HuH-7.5 (cell line): ENCODE results near the gene TENM4.
"Not testable (repeated sequence)": the region's sequence is repeated elsewhere in the genome, so short reads cannot be mapped to it uniquely, and the experiment has no call there.

Experiments used
- DNase-seq: peaks from one replicate; pipeline ENCODE4 v3.0.0; 2011; ENCODE audit warnings: low spot score

The TENM4 gene

GRCh38 chr11:79208126-79208525 is 232.7 kb downstream of the TENM4 start:
- no peak for DNase-seq

DNA sequence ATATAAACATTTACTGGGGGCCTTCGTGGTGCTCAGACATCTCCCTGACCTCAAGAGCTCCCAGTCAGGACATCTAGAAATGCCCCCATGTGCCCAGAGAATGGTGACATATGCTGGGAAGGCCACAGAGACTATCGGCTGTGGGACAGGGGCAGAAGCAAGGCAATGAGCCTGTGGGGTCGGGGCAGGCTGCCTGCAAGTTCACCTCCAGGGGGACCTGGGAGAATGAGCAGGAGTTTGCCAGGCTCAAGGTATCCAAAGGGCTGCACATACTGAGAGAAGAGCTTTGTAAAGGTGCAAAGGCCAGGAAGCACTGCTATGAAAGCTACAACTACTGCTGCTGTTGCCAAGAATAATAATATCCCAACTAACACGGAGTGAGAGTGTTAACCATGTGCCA is 233.9 kb downstream of the TENM4 start:
- DNase-seq, result no peak

DNA sequence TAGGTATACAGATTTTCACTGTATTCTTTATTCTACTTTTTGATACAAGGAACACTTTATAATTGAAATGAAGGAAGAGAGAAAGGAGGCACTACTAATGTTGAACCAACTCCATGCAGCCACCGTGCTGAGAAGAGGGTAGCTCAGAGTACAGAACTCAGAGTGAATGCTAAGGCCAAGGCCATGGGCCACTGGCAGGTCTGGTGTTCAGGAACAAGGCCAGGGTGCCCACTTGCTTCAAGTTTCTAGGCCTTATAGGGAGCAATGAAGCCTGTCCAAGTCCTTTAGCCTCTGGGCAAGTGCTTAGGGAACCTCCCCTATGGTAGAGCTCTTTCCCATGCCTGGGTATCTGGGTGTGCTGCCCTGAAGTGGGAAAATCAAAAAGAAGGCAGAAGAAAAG is 235.0 kb downstream of the TENM4 start:
- DNase-seq, result no peak

GRCh38 chr11:79201677-79202347 is 239.0 kb downstream of the TENM4 start:
- DNase-seq, result no peak

DNA sequence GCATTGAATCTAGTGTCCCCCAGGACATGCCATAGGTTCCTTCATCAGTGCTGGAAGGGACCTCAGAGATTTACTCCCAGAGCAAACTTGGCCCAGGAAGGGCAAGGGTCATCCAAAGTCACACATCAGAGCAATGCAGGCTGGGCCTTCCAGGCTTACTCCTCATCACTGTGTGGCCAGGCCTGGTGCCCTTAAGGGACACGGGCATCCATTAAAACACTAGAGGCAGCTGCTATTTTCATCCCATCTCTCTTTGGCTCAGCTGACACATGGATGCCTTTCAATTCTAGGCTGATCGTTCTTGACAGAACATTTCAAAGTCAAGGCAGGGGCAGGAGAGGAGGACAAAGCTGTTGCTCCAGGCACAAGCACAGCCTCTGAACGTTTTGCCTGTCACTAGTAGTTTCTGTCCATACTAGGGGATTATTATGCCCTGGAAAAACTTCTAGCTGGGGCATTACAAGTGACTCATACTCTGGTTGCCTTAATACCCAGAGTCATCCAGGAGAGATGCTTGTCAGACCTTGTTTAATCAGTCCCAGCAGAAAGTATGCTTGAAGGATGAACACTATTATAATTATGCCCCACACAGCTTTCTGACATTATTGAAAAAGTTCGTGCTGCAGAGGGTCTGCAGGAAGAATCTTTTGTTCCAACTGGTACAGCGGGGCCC is 240.3 kb downstream of the TENM4 start:
- DNase-seq, result no peak

DNA sequence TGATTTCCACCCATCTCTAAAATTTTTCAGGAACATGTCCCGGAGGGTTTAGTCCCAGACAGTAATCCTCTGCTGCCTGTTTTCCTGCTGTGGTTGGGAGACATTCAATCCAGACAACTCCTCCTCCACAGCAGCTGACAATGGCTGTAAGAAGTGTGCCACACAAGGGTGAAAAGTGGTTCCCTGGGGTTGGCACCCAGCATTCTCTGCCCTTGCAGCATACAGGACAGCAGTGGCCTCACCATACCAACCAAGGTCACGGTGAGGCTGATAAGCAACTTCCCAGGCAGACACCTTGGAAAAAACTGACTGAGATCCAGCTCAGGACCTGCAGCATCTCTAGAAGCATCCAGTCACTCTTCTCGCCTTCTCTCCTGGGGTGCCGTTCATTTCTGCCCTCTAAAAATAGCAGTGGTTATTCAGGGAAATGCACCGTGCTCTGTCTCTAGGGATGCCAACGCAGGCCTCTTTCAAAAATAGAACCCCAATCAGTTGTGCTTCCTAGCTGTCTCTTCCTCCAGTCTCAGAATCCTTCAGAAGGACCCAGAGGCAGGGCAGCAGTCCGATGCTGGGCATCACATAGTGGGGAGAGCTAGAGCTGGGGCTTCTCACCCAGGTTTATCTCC is 241.0 kb downstream of the TENM4 start:
- DNase-seq, result no peak

GRCh38 chr11:79198898-79199250 is 242.0 kb downstream of the TENM4 start:
- DNase-seq, result no peak

DNA sequence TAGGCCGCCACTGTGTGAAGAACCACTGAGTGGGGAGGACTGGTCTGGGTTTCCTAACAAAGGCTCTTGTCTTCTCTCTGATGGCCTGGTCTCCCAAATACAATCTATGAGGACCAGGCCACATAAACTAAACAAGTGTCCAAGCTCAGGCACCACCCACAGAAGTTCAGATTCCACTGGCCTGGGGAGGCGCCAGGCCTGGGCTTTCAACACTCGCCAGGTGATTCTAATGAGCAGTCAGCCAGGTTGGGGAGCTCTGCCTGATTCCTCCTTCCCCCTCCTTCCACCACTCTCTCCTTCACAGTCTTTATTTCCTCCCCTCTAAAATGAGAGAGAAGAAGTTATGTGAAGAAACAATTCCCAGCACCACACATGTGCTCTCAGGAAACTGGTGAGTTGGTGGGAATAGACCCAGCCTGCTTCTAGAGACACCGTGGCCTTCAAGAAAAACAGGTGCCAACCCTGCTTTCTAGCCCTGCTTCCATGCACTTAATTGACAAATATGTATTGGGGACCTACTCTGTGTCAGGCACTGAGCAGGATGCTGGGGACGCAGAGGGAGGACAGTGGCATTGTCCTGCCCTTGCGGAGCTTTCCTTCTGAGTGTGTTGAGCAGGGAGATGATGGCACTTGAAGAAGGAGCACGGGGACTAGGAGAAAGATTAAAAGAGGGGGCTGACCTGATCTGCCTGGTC is 242.5 kb downstream of the TENM4 start:
- no peak for DNase-seq

DNA sequence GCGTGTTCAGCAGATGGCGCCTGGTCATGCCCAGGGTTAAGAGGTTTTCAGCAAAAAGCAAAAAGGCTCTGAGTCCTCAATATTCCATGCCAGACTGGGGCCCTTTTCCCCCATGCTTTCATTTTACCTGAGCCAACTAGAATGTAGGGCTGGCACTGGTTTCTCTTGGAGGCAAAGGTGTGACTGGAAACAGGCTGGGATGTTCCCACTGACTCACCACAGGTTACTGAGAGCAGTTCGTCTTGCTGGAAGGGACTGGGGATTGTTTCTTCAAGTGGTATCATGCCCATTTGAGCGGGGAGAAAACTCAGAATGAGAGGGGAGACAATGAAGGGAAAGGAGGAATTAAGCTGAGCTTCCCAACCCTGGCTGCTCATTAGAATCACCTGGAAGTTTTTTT is 243.9 kb downstream of the TENM4 start:
- DNase-seq, result no peak

DNA sequence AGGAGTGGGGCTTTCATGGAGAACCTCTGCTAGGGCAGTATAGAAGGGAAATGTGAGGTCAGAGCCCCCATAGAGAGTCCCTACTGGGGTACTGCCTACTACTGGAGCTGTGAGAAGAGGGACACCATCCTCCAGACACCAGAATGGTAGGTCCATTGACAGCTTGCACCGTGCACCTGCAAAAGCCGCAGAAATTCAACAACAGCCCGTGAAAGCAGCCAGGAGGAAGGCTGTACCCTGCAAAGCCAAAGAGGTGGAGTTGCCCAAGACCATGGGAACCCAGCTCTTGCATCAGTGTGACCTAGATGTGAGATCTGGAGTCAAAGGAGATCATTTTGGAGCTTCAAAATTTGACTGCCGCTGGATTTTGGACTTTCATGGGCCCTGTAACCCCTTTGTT is 245.6 kb downstream of the TENM4 start:
- DNase-seq, result no peak

- DNase-seq, result no peak
These were observed 247.0 kb downstream of the TENM4 start for GRCh38 chr11:79193663-79194310.

DNA sequence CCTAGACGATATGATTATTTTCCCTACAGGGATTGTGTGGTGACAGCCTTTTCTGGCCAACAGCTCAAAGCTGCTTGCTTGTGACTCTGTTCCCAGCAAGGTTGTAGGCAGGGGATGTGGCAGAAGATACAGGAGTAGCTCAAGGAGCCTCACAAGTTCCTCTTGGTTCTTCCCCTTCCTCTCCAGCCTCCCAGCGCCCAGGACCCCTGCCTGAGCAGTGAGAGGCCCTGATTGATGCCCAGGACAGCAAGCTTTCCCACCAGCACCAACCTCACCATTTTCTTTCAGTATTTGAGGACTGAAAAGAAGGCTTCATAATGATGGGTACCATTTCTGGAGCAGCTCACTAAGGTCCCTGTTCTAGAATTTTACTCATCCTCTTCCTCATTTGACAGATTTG is 248.0 kb downstream of the TENM4 start:
- no peak for DNase-seq

- not testable (repeated sequence) for DNase-seq
These were observed 249.1 kb downstream of the TENM4 start for GRCh38 chr11:79191716-79192115.

DNA sequence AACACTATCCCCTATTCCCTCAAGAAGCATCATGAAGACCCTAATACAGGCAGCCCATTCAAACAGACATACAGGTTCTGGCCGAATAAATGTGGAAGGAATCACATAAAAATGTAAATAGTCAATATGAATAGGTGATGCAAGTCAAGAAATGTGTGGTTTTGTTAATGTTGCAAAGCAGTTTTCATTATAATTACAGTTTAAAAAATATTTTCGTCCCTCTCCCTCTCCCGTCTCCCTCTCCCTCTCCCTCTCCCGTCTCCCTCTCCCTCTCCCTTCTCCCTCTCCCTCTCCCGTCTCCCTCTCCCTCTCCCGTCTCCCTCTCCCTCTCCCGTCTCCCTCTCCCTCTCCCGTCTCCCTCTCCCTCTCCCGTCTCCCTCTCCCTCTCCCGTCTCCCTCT is 250.3 kb downstream of the TENM4 start:
- not testable (repeated sequence) for DNase-seq

DNA sequence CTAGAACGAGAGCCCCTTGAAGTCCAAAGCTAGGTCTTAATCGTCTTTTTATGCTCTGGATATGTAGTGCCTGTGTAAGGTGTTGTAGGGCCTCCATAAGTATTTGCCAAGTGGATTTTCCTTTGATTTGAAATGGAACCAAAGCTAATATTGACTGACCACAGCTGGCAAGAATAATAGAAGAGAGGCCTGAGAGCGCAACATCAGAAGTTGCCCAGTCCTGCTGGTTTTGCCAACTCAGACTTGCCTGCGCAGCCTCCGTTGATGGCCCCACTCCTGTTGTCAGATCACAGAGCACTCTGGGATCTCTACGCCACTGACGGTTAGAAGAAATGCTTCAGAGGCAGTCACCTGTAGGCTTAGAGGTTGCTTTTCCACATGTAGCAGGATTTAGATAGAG is 251.2 kb downstream of the TENM4 start:
- DNase-seq, result no peak

- no peak for DNase-seq
These were observed 251.8 kb downstream of the TENM4 start for GRCh38 chr11:79189055-79189454.

DNA sequence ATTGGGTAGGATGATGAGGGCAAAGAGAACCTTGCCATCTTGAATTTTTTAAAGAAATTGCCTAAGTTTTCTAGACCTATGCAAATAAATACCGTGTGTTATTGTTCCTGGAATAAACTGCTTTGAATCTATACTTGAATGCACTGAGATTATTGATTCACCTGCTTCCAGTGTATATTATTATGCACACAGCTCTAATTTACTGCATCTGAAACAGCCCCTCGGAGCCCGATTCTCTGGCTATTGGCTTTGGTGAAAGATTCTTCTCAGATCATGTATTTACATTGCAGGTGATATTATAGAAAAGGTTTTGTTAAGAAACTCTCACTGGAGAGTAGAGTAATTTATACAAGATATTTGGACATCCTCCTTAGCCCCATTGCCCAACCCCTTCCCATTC is 254.2 kb downstream of the TENM4 start:
- DNase-seq, result no peak

GRCh38 chr11:79185351-79185750 is 255.5 kb downstream of the TENM4 start:
- DNase-seq, result no peak

DNA sequence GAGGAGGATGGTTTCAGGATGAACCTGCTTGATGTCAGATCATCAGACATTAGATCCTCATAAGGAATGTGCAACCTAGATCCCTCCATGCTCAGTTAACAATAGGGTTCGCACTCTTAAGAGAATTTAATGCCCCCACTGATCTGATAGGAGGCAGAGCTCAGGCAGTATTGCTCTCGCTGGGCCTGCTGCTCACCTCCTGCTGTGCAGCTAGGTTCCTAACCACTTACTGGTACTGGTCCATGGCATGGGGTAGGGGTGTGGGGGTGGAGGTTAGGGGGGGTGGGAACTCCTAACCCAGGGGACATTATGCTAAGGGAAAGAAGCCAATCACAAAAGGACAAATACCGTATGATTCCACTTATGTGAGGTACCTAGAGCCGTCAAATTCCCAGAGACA is 256.5 kb downstream of the TENM4 start:
- DNase-seq, result no peak

DNA sequence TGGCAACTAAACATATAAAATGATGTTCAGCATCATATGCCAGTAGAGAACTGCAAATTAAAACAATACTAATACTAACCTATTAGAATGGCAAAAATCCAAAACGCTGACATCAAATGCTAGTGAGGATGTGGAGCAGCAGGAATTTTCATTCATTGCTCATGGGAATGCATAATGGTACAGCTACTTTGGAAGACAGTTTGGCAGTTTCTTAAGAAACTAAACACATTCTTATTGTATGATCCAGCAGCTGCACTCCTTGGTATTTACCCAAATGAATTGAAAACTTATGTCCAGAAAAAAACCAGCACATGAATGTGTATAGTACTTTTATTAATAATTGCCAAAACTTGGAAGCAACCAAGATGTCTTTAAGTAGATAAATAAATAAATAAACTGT is 258.0 kb downstream of the TENM4 start:
- DNase-seq, result no peak

GRCh38 chr11:79179087-79179486 is 261.7 kb downstream of the TENM4 start:
- DNase-seq, result no peak
